ENCODE results near the gene BICRAL.

Gene BICRAL

DNA sequence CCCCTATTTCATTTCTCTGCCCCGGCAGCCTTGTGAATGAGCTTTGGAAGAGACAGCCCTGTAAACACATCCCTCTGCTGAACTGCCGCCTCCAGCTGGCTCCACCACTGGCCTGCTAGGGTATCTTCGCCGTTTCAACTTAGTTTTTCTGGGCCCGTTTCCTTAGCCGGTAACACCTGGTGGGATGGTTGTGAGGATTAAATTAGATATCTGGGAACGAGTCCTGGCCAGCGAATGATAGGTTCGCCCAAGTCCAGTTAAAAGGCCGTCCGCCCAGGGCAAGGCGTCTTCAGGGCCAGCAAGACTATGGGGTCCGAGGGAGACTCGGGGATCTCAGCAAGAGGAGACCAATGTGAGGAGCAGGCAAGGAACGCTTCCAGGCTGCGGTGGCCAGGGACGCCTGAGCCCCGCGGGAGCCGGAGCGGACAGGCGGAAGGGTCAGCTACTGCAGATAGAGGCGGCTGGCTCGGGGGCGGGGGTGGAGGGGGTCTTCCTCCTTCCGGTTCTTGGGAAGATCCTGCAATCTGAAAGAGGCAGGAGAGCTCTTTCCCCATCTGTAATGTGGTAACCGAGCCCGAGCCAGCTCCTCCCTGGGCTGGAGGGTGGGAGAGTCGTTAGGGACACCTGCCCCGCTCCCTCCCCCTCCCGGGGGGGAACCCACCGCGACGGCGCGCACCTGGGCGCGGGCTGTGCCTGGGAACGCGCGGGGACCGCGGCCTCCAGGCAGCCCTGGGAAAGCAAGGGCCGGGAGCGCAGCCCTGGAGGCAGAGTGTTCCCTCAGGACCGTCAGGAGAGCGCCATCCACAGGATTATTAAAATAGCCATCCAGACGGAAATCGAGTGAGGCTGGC is 129.5 kb downstream of the BICRAL start:
- peaks cover 2% of the 10 kb centered on the region for H3K79me1 ChIP-seq (ENCODE audit: low read depth, low read length)
- H4K91ac ChIP-seq (ENCODE audit: low read depth, low read length, poor library complexity) = no peak overlapping the region
- peak overlapping the region; percentile 58 for H2BK15ac ChIP-seq (ENCODE audit: low read length)
- no peaks in the 10 kb centered on the region for H3K4me1 ChIP-seq (ENCODE audit: control insufficient read depth in 2 of 2, insufficient read depth in 1 of 2, low read depth in 1 of 2, low read length in 2 of 2)
- peak overlapping the region; percentile 55 for H3K23ac ChIP-seq (ENCODE audit: low read depth, low read length, poor library complexity)
- no peak overlapping the region for H3K14ac ChIP-seq (ENCODE audit: low read length)
- peak overlapping the region; percentile 63 for H2BK12ac ChIP-seq (ENCODE audit: low read length)
- no peaks in the 10 kb centered on the region for H3K36me3 ChIP-seq (replicated peaks in 1 of 2; ENCODE audit: control insufficient read depth in 2 of 2, insufficient read depth in 2 of 2, low read length in 2 of 2)
- H3K4ac ChIP-seq (ENCODE audit: low read length) = no peak overlapping the region
- H2BK120ac ChIP-seq (ENCODE audit: low read depth, low read length) = no peak overlapping the region
- DNase-seq (ENCODE audit: low spot score) = peak; percentile 60
- peak overlapping the region in 1 of 2 donors; percentile 87 for H3K4me3 ChIP-seq (ENCODE audit: low read length in 2 of 2)
- H4K8ac ChIP-seq (ENCODE audit: low read depth, low read length) = no peak overlapping the region
- H3K18ac ChIP-seq (ENCODE audit: low read length) = peak overlapping the region; percentile 97
- WGBS, 2 donors (ENCODE audit: extremely low coverage in 2 of 2, insufficient read length in 2 of 2, insufficient replicate concordance in 1 of 2) = no CpG with 5 or more reads among the region's 49 CpGs
- peak overlapping the region; percentile 70 for H3K9ac ChIP-seq (ENCODE audit: low read depth, low read length, poor library complexity)
- peak overlapping the region; percentile 93 for H3K27ac ChIP-seq (replicated peaks; ENCODE audit: low read length)
- peak overlapping the region; percentile 87 for H2AFZ ChIP-seq (ENCODE audit: low read length)
- no peak overlapping the region for H2AK5ac ChIP-seq (ENCODE audit: low read depth, low read length)
- H2BK5ac ChIP-seq (ENCODE audit: low read length) = peak overlapping the region; percentile 82
- H3K9me3 ChIP-seq (replicated peaks in 1 of 2; ENCODE audit: control insufficient read depth in 2 of 2, insufficient read depth in 1 of 2, low read depth in 1 of 2, low read length in 2 of 2) = no peaks in the 10 kb centered on the region
- H3K4me2 ChIP-seq (ENCODE audit: insufficient read depth, low read length, poor library complexity, severe bottlenecking) = peak overlapping the region; percentile 84
- no peaks in the 10 kb centered on the region for H3K27me3 ChIP-seq (ENCODE audit: control insufficient read depth in 3 of 3, insufficient read depth in 3 of 3, low read depth in 1 of 3, low read length in 3 of 3)

DNA sequence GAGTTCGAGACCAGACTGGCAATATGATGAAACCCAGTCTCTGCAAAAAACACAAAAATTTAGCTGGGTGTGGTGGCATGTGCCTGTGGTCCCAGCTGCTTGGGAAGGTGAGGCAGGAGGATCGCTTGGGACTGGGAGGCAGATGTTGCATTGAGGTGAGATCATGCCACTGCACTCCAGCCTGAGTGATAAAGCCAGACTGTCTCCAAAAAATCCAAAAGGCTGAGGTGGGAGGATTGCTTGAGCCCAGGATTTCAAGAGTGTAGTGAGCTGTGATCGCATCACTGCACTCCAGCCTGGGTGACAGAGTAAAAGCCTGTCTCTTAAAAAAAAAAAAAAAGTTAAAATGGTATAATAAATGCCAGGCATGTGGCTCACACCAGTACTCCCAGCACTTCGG is 132.7 kb downstream of the BICRAL start:
- Histone ChIP-seq H3K9me3 (replicated peaks in 1 of 2; ENCODE audit: control insufficient read depth in 2 of 2, insufficient read depth in 1 of 2, low read depth in 1 of 2, low read length in 2 of 2) (no peaks in the 10 kb centered on the region), H3K4me3 (ENCODE audit: low read length in 2 of 2) (no peak overlapping the region), H2AK5ac (ENCODE audit: low read depth, low read length) (no peak overlapping the region)

DNA sequence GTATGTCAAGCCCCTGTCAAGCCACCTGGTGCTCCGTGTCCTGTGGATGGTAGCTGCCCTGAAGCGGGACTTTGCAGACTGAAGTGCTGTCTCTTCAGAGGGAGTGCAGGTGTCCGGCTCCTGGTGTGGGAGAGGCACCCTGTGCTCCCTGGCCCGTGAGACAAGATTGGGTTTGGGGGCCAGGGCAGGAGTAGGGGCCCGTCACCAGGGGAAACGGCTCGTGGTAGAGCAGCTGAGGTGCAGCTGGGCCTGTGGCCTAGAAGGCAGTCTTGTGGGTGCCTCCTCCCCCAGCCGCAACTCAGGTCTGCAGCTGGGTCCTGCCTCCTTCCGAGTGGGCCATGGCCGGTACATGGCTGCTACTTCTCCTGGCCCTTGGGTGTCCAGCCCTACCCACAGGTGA is 133.9 kb downstream of the BICRAL start, which contains the start of gene PTCRA:
TSS of gene PTCRA (plus strand) at position 322 of the 400 bp plus-strand sequence. CDS start at position 339, 17 bp downstream.
- Histone ChIP-seq H3K18ac (ENCODE audit: low read length) (peak within 1 kb of the TSS; percentile 64), H2AFZ (ENCODE audit: low read length) (peak within 1 kb of the TSS; percentile 59), H3K36me3 (replicated peaks in 1 of 2; ENCODE audit: control insufficient read depth in 2 of 2, insufficient read depth in 2 of 2, low read length in 2 of 2) (no peaks in the 10 kb centered on the region), H3K4me2 (ENCODE audit: insufficient read depth, low read length, poor library complexity, severe bottlenecking) (no peak within 1 kb of the TSS), H3K14ac (ENCODE audit: low read length) (peak within 1 kb of the TSS; percentile 38), H3K9me3 (replicated peaks in 1 of 2; ENCODE audit: control insufficient read depth in 2 of 2, insufficient read depth in 1 of 2, low read depth in 1 of 2, low read length in 2 of 2) (no peaks in the 10 kb centered on the region), H2AK5ac (ENCODE audit: low read depth, low read length) (no peak within 1 kb of the TSS), H3K23ac (ENCODE audit: low read depth, low read length, poor library complexity) (no peak within 1 kb of the TSS), H2BK120ac (ENCODE audit: low read depth, low read length) (peak within 1 kb of the TSS; percentile 61), H3K79me1 (ENCODE audit: low read depth, low read length) (peaks cover 2% of the 10 kb centered on the region), H4K91ac (ENCODE audit: low read depth, low read length, poor library complexity) (no peak within 1 kb of the TSS), H3K4ac (ENCODE audit: low read length) (peak within 1 kb of the TSS; percentile 42), H3K4me1 (ENCODE audit: control insufficient read depth in 2 of 2, insufficient read depth in 1 of 2, low read depth in 1 of 2, low read length in 2 of 2) (no peaks in the 10 kb centered on the region), H2BK5ac (ENCODE audit: low read length) (peak within 1 kb of the TSS; percentile 90), H4K8ac (ENCODE audit: low read depth, low read length) (no peak within 1 kb of the TSS), H2BK12ac (ENCODE audit: low read length) (no peak within 1 kb of the TSS), H3K9ac (ENCODE audit: low read depth, low read length, poor library complexity) (no peak within 1 kb of the TSS), H3K27ac (replicated peaks; ENCODE audit: low read length) (no peak within 1 kb of the TSS), H2BK15ac (ENCODE audit: low read length) (peak within 1 kb of the TSS; percentile 83), H3K4me3 (ENCODE audit: low read length in 2 of 2) (no peak within 1 kb of the TSS), H3K27me3 (ENCODE audit: control insufficient read depth in 3 of 3, insufficient read depth in 3 of 3, low read depth in 1 of 3, low read length in 3 of 3) (no peaks in the 10 kb centered on the region)
- no peak for DNase-seq (ENCODE audit: low spot score)
- no CpG with 5 or more reads among the region's 10 CpGs for WGBS, 2 donors (ENCODE audit: extremely low coverage in 2 of 2, insufficient read length in 2 of 2, insufficient replicate concordance in 1 of 2)

More for the DNA sequence above, 132.7 kb downstream of the BICRAL start:
- H2BK15ac ChIP-seq (ENCODE audit: low read length) = no peak overlapping the region
- no peaks in the 10 kb centered on the region for H3K4me1 ChIP-seq (ENCODE audit: control insufficient read depth in 2 of 2, insufficient read depth in 1 of 2, low read depth in 1 of 2, low read length in 2 of 2)
- no peaks in the 10 kb centered on the region for H3K36me3 ChIP-seq (replicated peaks in 1 of 2; ENCODE audit: control insufficient read depth in 2 of 2, insufficient read depth in 2 of 2, low read length in 2 of 2)
- no peak for DNase-seq (ENCODE audit: low spot score)
- no peak overlapping the region for H3K4me2 ChIP-seq (ENCODE audit: insufficient read depth, low read length, poor library complexity, severe bottlenecking)
- no peak overlapping the region for H3K4ac ChIP-seq (ENCODE audit: low read length)
- WGBS, 2 donors (ENCODE audit: extremely low coverage in 2 of 2, insufficient read length in 2 of 2, insufficient replicate concordance in 1 of 2) = no CpG with 5 or more reads among the region's 4 CpGs
- H3K18ac ChIP-seq (ENCODE audit: low read length) = no peak overlapping the region
- H3K27me3 ChIP-seq (ENCODE audit: control insufficient read depth in 3 of 3, insufficient read depth in 3 of 3, low read depth in 1 of 3, low read length in 3 of 3) = no peaks in the 10 kb centered on the region
- no peak overlapping the region for H4K91ac ChIP-seq (ENCODE audit: low read depth, low read length, poor library complexity)
- H3K79me1 ChIP-seq (ENCODE audit: low read depth, low read length) = peaks cover 2% of the 10 kb centered on the region
- H3K23ac ChIP-seq (ENCODE audit: low read depth, low read length, poor library complexity) = no peak overlapping the region
- H4K8ac ChIP-seq (ENCODE audit: low read depth, low read length) = no peak overlapping the region
- H3K9ac ChIP-seq (ENCODE audit: low read depth, low read length, poor library complexity) = no peak overlapping the region
- no peak overlapping the region for H2BK5ac ChIP-seq (ENCODE audit: low read length)
- H3K27ac ChIP-seq (replicated peaks; ENCODE audit: low read length) = no peak overlapping the region
- H2AFZ ChIP-seq (ENCODE audit: low read length) = no peak overlapping the region
- H2BK120ac ChIP-seq (ENCODE audit: low read depth, low read length) = no peak overlapping the region
- no peak overlapping the region for H3K14ac ChIP-seq (ENCODE audit: low read length)
- H2BK12ac ChIP-seq (ENCODE audit: low read length) = no peak overlapping the region

GRCh38 chr6:42916288-42916687 is 134.4 kb downstream of the BICRAL start:
- no peak for DNase-seq (ENCODE audit: low spot score)
- WGBS, 2 donors (ENCODE audit: extremely low coverage in 2 of 2, insufficient read length in 2 of 2, insufficient replicate concordance in 1 of 2) = no CpG with 5 or more reads among the region's 1 CpG

More at GRCh38 chr6:42916288-42916687, 134.4 kb downstream of the BICRAL start:
- Histone ChIP-seq H3K79me1 (ENCODE audit: low read depth, low read length) (peaks cover 2% of the 10 kb centered on the region), H3K27ac (replicated peaks; ENCODE audit: low read length) (no peak overlapping the region), H4K8ac (ENCODE audit: low read depth, low read length) (no peak overlapping the region), H3K9ac (ENCODE audit: low read depth, low read length, poor library complexity) (no peak overlapping the region), H3K36me3 (replicated peaks in 1 of 2; ENCODE audit: control insufficient read depth in 2 of 2, insufficient read depth in 2 of 2, low read length in 2 of 2) (no peaks in the 10 kb centered on the region), H2BK12ac (ENCODE audit: low read length) (no peak overlapping the region), H2BK5ac (ENCODE audit: low read length) (no peak overlapping the region), H3K27me3 (ENCODE audit: control insufficient read depth in 3 of 3, insufficient read depth in 3 of 3, low read depth in 1 of 3, low read length in 3 of 3) (no peaks in the 10 kb centered on the region), H3K9me3 (replicated peaks in 1 of 2; ENCODE audit: control insufficient read depth in 2 of 2, insufficient read depth in 1 of 2, low read depth in 1 of 2, low read length in 2 of 2) (no peaks in the 10 kb centered on the region), H3K4ac (ENCODE audit: low read length) (no peak overlapping the region), H3K4me1 (ENCODE audit: control insufficient read depth in 2 of 2, insufficient read depth in 1 of 2, low read depth in 1 of 2, low read length in 2 of 2) (no peaks in the 10 kb centered on the region), H2BK120ac (ENCODE audit: low read depth, low read length) (no peak overlapping the region), H3K4me3 (ENCODE audit: low read length in 2 of 2) (no peak overlapping the region), H4K91ac (ENCODE audit: low read depth, low read length, poor library complexity) (no peak overlapping the region), H3K18ac (ENCODE audit: low read length) (no peak overlapping the region), H3K23ac (ENCODE audit: low read depth, low read length, poor library complexity) (no peak overlapping the region), H2BK15ac (ENCODE audit: low read length) (peak overlapping the region; percentile 83), H3K4me2 (ENCODE audit: insufficient read depth, low read length, poor library complexity, severe bottlenecking) (no peak overlapping the region), H2AK5ac (ENCODE audit: low read depth, low read length) (no peak overlapping the region), H3K14ac (ENCODE audit: low read length) (no peak overlapping the region), H2AFZ (ENCODE audit: low read length) (no peak overlapping the region)

Measured in neuronal stem cell (in vitro differentiated cells).